Measurements from ENCODE around the gene SMURF2. TPM values are rescaled to one million over a fixed set of nuclear protein-coding genes. Genes with fewer than 3 reads are reported as not detected.

SMURF2 gene
- total RNA-seq, 1 experiment from 2014 or later = 35.3 TPM

GRCh38 chr17:64497565-64498035 is 164.5 kb downstream of the SMURF2 start:
- peak overlapping the region; percentile 87 for H3K4me2 ChIP-seq (ENCODE audit: insufficient read depth, insufficient read length, low read length)
- no peak for DNase-seq
- H4K91ac ChIP-seq (ENCODE audit: insufficient read length, low read depth, low read length) = no peak overlapping the region
- H4K20me1 ChIP-seq (ENCODE audit: control insufficient read depth, insufficient read depth, insufficient read length) = no peaks in the 10 kb centered on the region
- Mint-ChIP-seq H3K9me3 (no peaks in the 10 kb centered on the region; a peak in 1 of 5 replicates), H3K36me3 (ENCODE audit: insufficient read depth in 1 of 3, low read depth in 3 of 3) (peaks cover 47 to 70% (median 60%) of the 10 kb centered on the region in 3 experiments), H3K4me1 (peaks cover 54 to 61% of the 10 kb centered on the region in 2 experiments), H3K27me3 (ENCODE audit: low read depth) (peaks cover 3% of the 10 kb centered on the region), H3K4me3 (peak overlapping the region; percentile 99), H3K27ac (peak overlapping the region; percentile 89 to 99 (median 98); a peak in 5 of 7 replicates)
- H3K27ac ChIP-seq (ENCODE audit: insufficient read length, low read depth, low read length) = peak overlapping the region; percentile 49
- no peak overlapping the region for H2BK20ac ChIP-seq (ENCODE audit: low read depth, low read length, poor library complexity, severe bottlenecking)
- H3T11ph ChIP-seq (ENCODE audit: low read length) = no peak overlapping the region
- H2BK12ac ChIP-seq (ENCODE audit: insufficient read length, low read depth, low read length) = no peak overlapping the region
- H3K79me2 ChIP-seq (ENCODE audit: insufficient read depth, low read length) = peaks cover 6% of the 10 kb centered on the region; the same call in 1 of the 2 replicates
- TF ChIP-seq, protein P1, sequence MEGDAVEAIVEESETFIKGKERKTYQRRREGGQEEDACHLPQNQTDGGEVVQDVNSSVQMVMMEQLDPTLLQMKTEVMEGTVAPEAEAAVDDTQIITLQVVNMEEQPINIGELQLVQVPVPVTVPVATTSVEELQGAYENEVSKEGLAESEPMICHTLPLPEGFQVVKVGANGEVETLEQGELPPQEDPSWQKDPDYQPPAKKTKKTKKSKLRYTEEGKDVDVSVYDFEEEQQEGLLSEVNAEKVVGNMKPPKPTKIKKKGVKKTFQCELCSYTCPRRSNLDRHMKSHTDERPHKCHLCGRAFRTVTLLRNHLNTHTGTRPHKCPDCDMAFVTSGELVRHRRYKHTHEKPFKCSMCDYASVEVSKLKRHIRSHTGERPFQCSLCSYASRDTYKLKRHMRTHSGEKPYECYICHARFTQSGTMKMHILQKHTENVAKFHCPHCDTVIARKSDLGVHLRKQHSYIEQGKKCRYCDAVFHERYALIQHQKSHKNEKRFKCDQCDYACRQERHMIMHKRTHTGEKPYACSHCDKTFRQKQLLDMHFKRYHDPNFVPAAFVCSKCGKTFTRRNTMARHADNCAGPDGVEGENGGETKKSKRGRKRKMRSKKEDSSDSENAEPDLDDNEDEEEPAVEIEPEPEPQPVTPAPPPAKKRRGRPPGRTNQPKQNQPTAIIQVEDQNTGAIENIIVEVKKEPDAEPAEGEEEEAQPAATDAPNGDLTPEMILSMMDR (conservative IDR thresholded peaks at IDR 0.05) = no peak; the same call in 2 of the 3 replicates
- no peak overlapping the region for H2BK120ac ChIP-seq (ENCODE audit: low read depth, low read length, poor library complexity, severe bottlenecking)
- no peak overlapping the region for H2BK15ac ChIP-seq (ENCODE audit: low read depth, low read length)
- no peak overlapping the region for H3K4ac ChIP-seq (ENCODE audit: low read depth, low read length)
- H3K9me3 ChIP-seq (ENCODE audit: control insufficient read depth, low read depth, low read length) = no peaks in the 10 kb centered on the region
- no peaks in the 10 kb centered on the region for H3K27me3 ChIP-seq (ENCODE audit: insufficient read depth, low read length)
- no peak overlapping the region for H3K56ac ChIP-seq (ENCODE audit: insufficient read length, low read depth, low read length)
- no peaks in the 10 kb centered on the region; the same call in 1 of the 2 replicates for H3K4me1 ChIP-seq (ENCODE audit: insufficient read depth, low read length)
- peaks cover 15% of the 10 kb centered on the region for H3K23me2 ChIP-seq (ENCODE audit: insufficient read length, low read depth, low read length, poor library complexity, severe bottlenecking)
- H2AFZ ChIP-seq (ENCODE audit: low read length) = no peak overlapping the region
- no peak overlapping the region for H2AK5ac ChIP-seq (ENCODE audit: insufficient read length, low read length)
- no peak overlapping the region for H4K5ac ChIP-seq (ENCODE audit: insufficient read length, low read depth, low read length)
- H2BK5ac ChIP-seq (ENCODE audit: insufficient read length, low read length) = no peak overlapping the region
- H4K8ac ChIP-seq (replicated peaks; ENCODE audit: insufficient read length, low read depth, low read length) = no peak overlapping the region
- no peak overlapping the region for H3K18ac ChIP-seq (ENCODE audit: insufficient read length, low read depth, low read length)
- H3K14ac ChIP-seq (ENCODE audit: insufficient read depth, low read length) = no peak overlapping the region
- no peak overlapping the region for H3K9ac ChIP-seq (ENCODE audit: extremely low read depth, insufficient read length, low read length)
- H3K79me1 ChIP-seq (ENCODE audit: insufficient read depth, low read depth, low read length, poor library complexity, severe bottlenecking) = peaks cover 2% of the 10 kb centered on the region
- WGBS (ENCODE audit: extremely low coverage, insufficient read length, low lambda C conversion rate) = no CpG with 5 or more reads among the region's 4 CpGs
- no peak overlapping the region for H3K23ac ChIP-seq (ENCODE audit: insufficient read length, low read depth, low read length)
